H9 (cell line): ENCODE measurements around the gene PCDHGA8. TPM values are rescaled to one million over a fixed set of nuclear protein-coding genes. Genes with fewer than 3 reads are reported as not detected.
A peak's percentile ranks its signal among the peaks of the same experiment; 100 is the strongest.

Source experiments
- DNase-seq: peaks from one replicate; pipeline ENCODE4 v3.0.0-alpha.2; 2017
- H2AFZ ChIP-seq: one replicate; pipeline ENCODE4 v1.6.1; 2013; ENCODE audit warnings: mild to moderate bottlenecking, low read length, control low read depth, moderate library complexity
- H2AK5ac ChIP-seq: 2 replicates; pipeline ENCODE4 v1.6.1; 2013; ENCODE audit warnings: low read length, control low read depth, mixed read lengths; ENCODE audit not compliant: insufficient read length
- H2BK120ac ChIP-seq: one replicate; pipeline ENCODE4 v1.6.1; 2013; ENCODE audit warnings: low read depth, mild to moderate bottlenecking, low read length, control low read depth, inconsistent platforms; ENCODE audit not compliant: poor library complexity, severe bottlenecking
- H2BK12ac ChIP-seq: 2 replicates; pipeline ENCODE4 v1.6.1; 2013; ENCODE audit warnings: low read length, control low read depth, mixed read lengths, low read depth; ENCODE audit not compliant: insufficient read length
- H2BK15ac ChIP-seq: 2 replicates; pipeline ENCODE4 v1.6.1; 2013; ENCODE audit warnings: low read depth, low read length, control low read depth
- H2BK20ac ChIP-seq: one replicate; pipeline ENCODE4 v1.6.1; 2013; ENCODE audit warnings: low read depth, mild to moderate bottlenecking, low read length, control low read depth, inconsistent platforms; ENCODE audit not compliant: poor library complexity, severe bottlenecking
- H2BK5ac ChIP-seq: 2 replicates; pipeline ENCODE4 v1.6.1; 2013; ENCODE audit warnings: low read length, control low read depth, mixed read lengths; ENCODE audit not compliant: insufficient read length
- H3K14ac ChIP-seq: 2 replicates; pipeline ENCODE4 v1.6.1; 2013; ENCODE audit warnings: low read length, control low read depth; ENCODE audit not compliant: insufficient read depth
- H3K18ac ChIP-seq: 2 replicates; pipeline ENCODE4 v1.6.1; 2013; ENCODE audit warnings: low read depth, mild to moderate bottlenecking, mixed read lengths, low read length, control low read depth; ENCODE audit not compliant: insufficient read length
- H3K23ac ChIP-seq: 2 replicates; pipeline ENCODE4 v1.6.1; 2013; ENCODE audit warnings: low read length, control low read depth, mixed read lengths, low read depth; ENCODE audit not compliant: insufficient read length
- H3K23me2 ChIP-seq: 2 replicates; pipeline ENCODE4 v1.6.1; 2013; ENCODE audit warnings: low read depth, mild to moderate bottlenecking, mixed read lengths, low read length, control low read depth; ENCODE audit not compliant: insufficient read length, poor library complexity, severe bottlenecking
- H3K27ac ChIP-seq: 2 replicates; pipeline ENCODE4 v1.5.1; 2013; ENCODE audit warnings: low read length, control low read depth, mixed read lengths, low read depth; ENCODE audit not compliant: insufficient read length
- H3K27me3 ChIP-seq: 2 replicates; pipeline ENCODE4 v1.6.1; 2013; ENCODE audit warnings: low read length, control low read depth, inconsistent platforms; ENCODE audit not compliant: insufficient read depth
- H3K4ac ChIP-seq: 2 replicates; pipeline ENCODE4 v1.6.1; 2013; ENCODE audit warnings: low read depth, mild to moderate bottlenecking, control low read depth, inconsistent platforms, low read length, moderate library complexity
- H3K4me1 ChIP-seq: 2 replicates; pipeline ENCODE4 v1.6.1; 2013; ENCODE audit warnings: low read length, control low read depth, inconsistent platforms; ENCODE audit not compliant: insufficient read depth
- H3K4me2 ChIP-seq: 2 replicates; pipeline ENCODE4 v1.6.1; 2013; ENCODE audit warnings: low read length, control low read depth, mixed read lengths; ENCODE audit not compliant: insufficient read length, insufficient read depth
- H3K56ac ChIP-seq: 2 replicates; pipeline ENCODE4 v1.6.1; 2013; ENCODE audit warnings: low read depth, mild to moderate bottlenecking, mixed read lengths, low read length, control low read depth; ENCODE audit not compliant: insufficient read length
- H3K79me1 ChIP-seq: 2 replicates; pipeline ENCODE4 v1.6.1; 2013; ENCODE audit warnings: low read depth, mild to moderate bottlenecking, moderate library complexity, low read length, control low read depth, inconsistent platforms; ENCODE audit not compliant: insufficient read depth, poor library complexity, severe bottlenecking
- H3K79me2 ChIP-seq: 2 replicates; pipeline ENCODE4 v1.6.1; 2013; ENCODE audit warnings: low read length, control low read depth, inconsistent platforms; ENCODE audit not compliant: insufficient read depth
- H3K9ac ChIP-seq: 2 replicates; pipeline ENCODE4 v1.6.1; 2013; ENCODE audit warnings: low read length, control low read depth, mixed read lengths; ENCODE audit not compliant: insufficient read length; ENCODE audit errors: extremely low read depth
- H3K9me3 ChIP-seq: one replicate; pipeline ENCODE4 v1.6.1; 2013; ENCODE audit warnings: low read depth, low read length, inconsistent platforms; ENCODE audit not compliant: control insufficient read depth
- H3T11ph ChIP-seq: one replicate; pipeline ENCODE4 v1.6.1; 2013; ENCODE audit warnings: mild to moderate bottlenecking, low read length, control low read depth, inconsistent platforms
- H4K20me1 ChIP-seq: one replicate; pipeline ENCODE4 v1.6.1; 2013; ENCODE audit not compliant: control insufficient read depth, insufficient read length, insufficient read depth
- H4K5ac ChIP-seq: 2 replicates; pipeline ENCODE4 v1.6.1; 2013; ENCODE audit warnings: low read depth, mild to moderate bottlenecking, mixed read lengths, low read length, control low read depth; ENCODE audit not compliant: insufficient read length
- H4K8ac ChIP-seq: replicated peaks from 2 replicates; pipeline ENCODE4 v1.6.1; 2013; ENCODE audit warnings: low read length, control low read depth, mixed read lengths, low read depth; ENCODE audit not compliant: insufficient read length
- H4K91ac ChIP-seq: 2 replicates; pipeline ENCODE4 v1.6.1; 2013; ENCODE audit warnings: low read depth, mild to moderate bottlenecking, moderate library complexity, mixed read lengths, low read length, control low read depth; ENCODE audit not compliant: insufficient read length
- H3K27ac Mint-ChIP-seq, 3 experiments: 2 replicates in 2 of 3; 3 replicates in 1 of 3; pipeline ENCODE4 v1.8.0; 2020 to 2021; ENCODE audit warnings: mixed read lengths in 3 of 3, mild to moderate bottlenecking in 1 of 3, moderate library complexity in 1 of 3
- H3K27me3 Mint-ChIP-seq: 2 replicates; pipeline ENCODE4 v1.8.0; 2021; ENCODE audit warnings: low read depth, mild to moderate bottlenecking, moderate library complexity, mixed read lengths
- H3K36me3 Mint-ChIP-seq, 3 experiments: 2 replicates in 2 of 3; 3 replicates in 1 of 3; pipeline ENCODE4 v1.8.0; 2020 to 2021; ENCODE audit warnings: low read depth in 3 of 3, mixed read lengths in 3 of 3; ENCODE audit not compliant: insufficient read depth in 1 of 3
- H3K4me1 Mint-ChIP-seq, 2 experiments: 2 replicates each; pipeline ENCODE4 v1.8.0; 2020; ENCODE audit warnings: mixed read lengths in 2 of 2
- H3K4me3 Mint-ChIP-seq, 2 experiments: 2 replicates in 1 of 2; 3 replicates in 1 of 2; pipeline ENCODE4 v1.8.0; 2020 to 2021; ENCODE audit warnings: mild to moderate bottlenecking in 2 of 2, mixed read lengths in 2 of 2, moderate library complexity in 1 of 2
- H3K9me3 Mint-ChIP-seq, 2 experiments: 2 replicates in 1 of 2; 3 replicates in 1 of 2; pipeline ENCODE4 v1.8.0; 2020; ENCODE audit warnings: mild to moderate bottlenecking in 2 of 2, mixed read lengths in 2 of 2, moderate library complexity in 1 of 2
- CTCF ChIP-seq: fragments of 200-600 bp; sonication (generic); conservative IDR thresholded peaks from 3 replicates; pipeline ENCODE4 v1.8.0; 2021; ENCODE audit warnings: antibody characterized with exemption, mild to moderate bottlenecking
- WGBS: extraction: QIAGEN DNeasy Blood & Tissue Kit; methylation state at CpG from one replicate; pipeline ENCODE4 v1.1.7; 2013; ENCODE audit warnings: missing lambda C conversion rate, low lambda C conversion rate, mixed read lengths; ENCODE audit not compliant: insufficient read length; ENCODE audit errors: extremely low coverage; 5-methylcytosine and 5-hydroxymethylcytosine counted together
- total RNA-seq: library from RNA; stranded (reverse); gene quantifications from 2 replicates; pipeline ENCODE4 v1.2.1, GENCODE V29; 2021

Gene PCDHGA8
- total RNA-seq, 1 experiment from 2014 or later: 0.90 TPM

- peaks cover 40 to 72% (median 63%) of the 10 kb centered on the region in 3 experiments for H3K36me3 Mint-ChIP-seq
- Histone ChIP-seq H3K18ac (no peak within 1 kb of the TSS), H3K4me1 (no peaks in the 10 kb centered on the region), H3K27me3 (no peaks in the 10 kb centered on the region), H4K8ac (no peak within 1 kb of the TSS), H3K14ac (no peak within 1 kb of the TSS), H2BK120ac (no peak within 1 kb of the TSS), H3K79me1 (no peaks in the 10 kb centered on the region), H3K23ac (no peak within 1 kb of the TSS), H3K9me3 (peaks cover 29% of the 10 kb centered on the region), H3K79me2 (no peaks in the 10 kb centered on the region), H4K20me1 (no peaks in the 10 kb centered on the region), H4K5ac (no peak within 1 kb of the TSS), H3K27ac (no peak within 1 kb of the TSS), H4K91ac (no peak within 1 kb of the TSS), H3K23me2 (no peaks in the 10 kb centered on the region), H2BK20ac (no peak within 1 kb of the TSS), H2AFZ (no peak within 1 kb of the TSS), H3K56ac (no peak within 1 kb of the TSS), H2BK12ac (no peak within 1 kb of the TSS), H2AK5ac (no peak within 1 kb of the TSS), H2BK15ac (no peak within 1 kb of the TSS), H3K4me2 (no peak within 1 kb of the TSS), H3T11ph (no peak within 1 kb of the TSS), H3K9ac (no peak within 1 kb of the TSS), H2BK5ac (no peak within 1 kb of the TSS), H3K4ac (no peak within 1 kb of the TSS)
- peaks cover 3% of the 10 kb centered on the region for H3K27me3 Mint-ChIP-seq
- H3K4me3 Mint-ChIP-seq: peak within 1 kb of the TSS in 1 of 2 experiments; percentile 53; a peak in 4 of 5 replicates
- no CpG with 5 or more reads among the region's 24 CpGs for WGBS
- peak; percentile 75 for TF ChIP-seq CTCF
- H3K4me1 Mint-ChIP-seq: peaks cover 7 to 15% of the 10 kb centered on the region in 2 experiments; a peak in 3 of 4 replicates
- peaks cover 70 to 71% of the 10 kb centered on the region in 2 experiments for H3K9me3 Mint-ChIP-seq
- DNase-seq: peak; percentile 50
- H3K27ac Mint-ChIP-seq: peak within 1 kb of the TSS in 2 of 3 experiments; percentile 7 to 83; a peak in 2 of 7 replicates
These were observed 32.5 kb upstream of the PCDHGA8 start, which contains the start of gene PCDHGB2 for GRCh38 chr5:141359790-141360426. Gene PCDHGB2 (plus strand): TSS chr5:141359994. CDS start chr5:141360136, 142 bp downstream.
